ENCODE measurements around the gene QSOX1.
"Not testable (repeated sequence)": the region's sequence is repeated elsewhere in the genome, so short reads cannot be mapped to it uniquely, and the experiment has no call there.

The QSOX1 gene

GRCh38 chr1:180133193-180133592, 21.5 kb upstream of the QSOX1 start:
- Mint-ChIP-seq H3K4me1 (no peaks in the 10 kb centered on the region), H3K4me3 (no peak overlapping the region), H3K36me3 (ENCODE audit: low read depth) (no peaks in the 10 kb centered on the region), H3K27me3 (ENCODE audit: low read depth) (no peaks in the 10 kb centered on the region), H3K9me3 (peaks cover 13% of the 10 kb centered on the region), H3K27ac (no peak overlapping the region)
- TF ChIP-seq CTCF (IDR thresholded peaks at IDR 0.05; ENCODE audit: unreplicated experiment in 3 of 3), result no peak

- H3K27ac Mint-ChIP-seq; H3K36me3 Mint-ChIP-seq (ENCODE audit: low read depth); H3K4me3 Mint-ChIP-seq; H3K27me3 Mint-ChIP-seq (ENCODE audit: low read depth); H3K4me1 Mint-ChIP-seq: not testable (repeated sequence)
- peaks cover 13% of the 10 kb centered on the region for H3K9me3 Mint-ChIP-seq
These were observed 21.0 kb upstream of the QSOX1 start for GRCh38 chr1:180133688-180134087.

DNA sequence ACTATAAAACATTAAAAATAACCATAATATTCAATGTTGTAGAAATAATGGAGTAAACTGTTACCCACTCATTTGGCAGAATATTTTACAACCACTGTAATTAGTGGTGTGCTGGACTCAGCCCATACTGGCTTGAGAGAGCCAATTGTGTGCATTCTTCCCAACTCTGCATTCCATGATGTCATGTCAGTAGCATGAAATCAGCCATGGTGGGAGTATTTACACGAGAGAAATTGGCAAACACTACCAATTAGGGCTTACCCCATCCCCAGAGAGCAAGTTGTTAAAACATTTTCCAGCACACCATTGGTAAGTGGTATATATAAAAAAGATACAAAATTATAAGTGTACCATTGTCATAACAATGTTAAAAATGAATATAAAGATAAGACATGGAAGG, 19.1 kb upstream of the QSOX1 start:
- Mint-ChIP-seq H3K27ac (no peak overlapping the region), H3K27me3 (ENCODE audit: low read depth) (no peaks in the 10 kb centered on the region), H3K36me3 (ENCODE audit: low read depth) (no peaks in the 10 kb centered on the region), H3K4me3 (no peak overlapping the region), H3K9me3 (peaks cover 13% of the 10 kb centered on the region), H3K4me1 (no peaks in the 10 kb centered on the region)
- TF ChIP-seq CTCF (IDR thresholded peaks at IDR 0.05; ENCODE audit: unreplicated experiment in 3 of 3), result no peak

- peaks cover 8% of the 10 kb centered on the region for H3K9me3 Mint-ChIP-seq
- no peak overlapping the region for H3K4me3 Mint-ChIP-seq
- no peak overlapping the region for H3K27ac Mint-ChIP-seq
- H3K36me3 Mint-ChIP-seq (ENCODE audit: low read depth), result no peaks in the 10 kb centered on the region
- H3K27me3 Mint-ChIP-seq (ENCODE audit: low read depth), result no peaks in the 10 kb centered on the region
- H3K4me1 Mint-ChIP-seq, result no peaks in the 10 kb centered on the region
- TF ChIP-seq CTCF (IDR thresholded peaks at IDR 0.05; ENCODE audit: unreplicated experiment in 3 of 3), result no peak
These were observed 18.2 kb upstream of the QSOX1 start for GRCh38 chr1:180136331-180136967.

- Mint-ChIP-seq H3K27ac (no peak overlapping the region), H3K36me3 (ENCODE audit: low read depth) (no peaks in the 10 kb centered on the region), H3K4me3 (no peak overlapping the region), H3K27me3 (ENCODE audit: low read depth) (no peaks in the 10 kb centered on the region), H3K4me1 (no peaks in the 10 kb centered on the region), H3K9me3 (peaks cover 8% of the 10 kb centered on the region)
- no peak for TF ChIP-seq CTCF (IDR thresholded peaks at IDR 0.05; ENCODE audit: unreplicated experiment in 3 of 3)
These were observed 17.7 kb upstream of the QSOX1 start for GRCh38 chr1:180136968-180137356.

DNA sequence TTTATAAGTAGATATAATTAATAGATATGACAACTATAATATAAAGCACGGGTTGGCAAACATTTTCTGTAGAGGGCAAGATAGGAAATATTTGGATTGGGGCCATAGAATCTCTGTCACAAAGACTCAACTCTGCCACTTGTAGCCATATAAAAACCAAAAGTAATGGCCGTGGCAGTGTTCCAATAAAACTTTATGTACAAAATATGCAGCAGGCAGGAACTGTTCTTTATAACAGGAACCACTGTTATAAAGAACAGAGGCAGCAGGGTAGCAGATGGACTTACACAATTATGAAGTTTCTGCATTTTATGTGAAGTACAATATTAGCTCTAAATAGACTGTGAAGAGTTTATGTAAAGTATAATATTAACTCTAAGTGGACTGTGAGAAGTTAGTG, 16.9 kb upstream of the QSOX1 start:
- no peaks in the 10 kb centered on the region for H3K36me3 Mint-ChIP-seq (ENCODE audit: low read depth)
- no peak overlapping the region for H3K27ac Mint-ChIP-seq
- peaks cover 8% of the 10 kb centered on the region for H3K9me3 Mint-ChIP-seq
- H3K4me3 Mint-ChIP-seq, result no peak overlapping the region
- TF ChIP-seq CTCF (IDR thresholded peaks at IDR 0.05; ENCODE audit: unreplicated experiment in 3 of 3), result no peak
- no peaks in the 10 kb centered on the region for H3K27me3 Mint-ChIP-seq (ENCODE audit: low read depth)
- no peaks in the 10 kb centered on the region for H3K4me1 Mint-ChIP-seq
